Measurements from ENCODE around the gene SLC8A2.

GRCh38 chr19:47446534-47447469 lies 24.9 kb downstream of the SLC8A2 start:
- TF ChIP-seq RAD21 (IDR thresholded peaks at IDR 0.05; ENCODE audit: low read depth) (no peak), FOXM1 (IDR thresholded peaks at IDR 0.05; ENCODE audit: borderline replicate concordance, low read depth) (no peak), CREB1 (IDR thresholded peaks at IDR 0.05; ENCODE audit: low read depth) (no peak), ZBTB7A (IDR thresholded peaks at IDR 0.05; ENCODE audit: low read depth) (no peak)
- TF ChIP-seq, protein P1, sequence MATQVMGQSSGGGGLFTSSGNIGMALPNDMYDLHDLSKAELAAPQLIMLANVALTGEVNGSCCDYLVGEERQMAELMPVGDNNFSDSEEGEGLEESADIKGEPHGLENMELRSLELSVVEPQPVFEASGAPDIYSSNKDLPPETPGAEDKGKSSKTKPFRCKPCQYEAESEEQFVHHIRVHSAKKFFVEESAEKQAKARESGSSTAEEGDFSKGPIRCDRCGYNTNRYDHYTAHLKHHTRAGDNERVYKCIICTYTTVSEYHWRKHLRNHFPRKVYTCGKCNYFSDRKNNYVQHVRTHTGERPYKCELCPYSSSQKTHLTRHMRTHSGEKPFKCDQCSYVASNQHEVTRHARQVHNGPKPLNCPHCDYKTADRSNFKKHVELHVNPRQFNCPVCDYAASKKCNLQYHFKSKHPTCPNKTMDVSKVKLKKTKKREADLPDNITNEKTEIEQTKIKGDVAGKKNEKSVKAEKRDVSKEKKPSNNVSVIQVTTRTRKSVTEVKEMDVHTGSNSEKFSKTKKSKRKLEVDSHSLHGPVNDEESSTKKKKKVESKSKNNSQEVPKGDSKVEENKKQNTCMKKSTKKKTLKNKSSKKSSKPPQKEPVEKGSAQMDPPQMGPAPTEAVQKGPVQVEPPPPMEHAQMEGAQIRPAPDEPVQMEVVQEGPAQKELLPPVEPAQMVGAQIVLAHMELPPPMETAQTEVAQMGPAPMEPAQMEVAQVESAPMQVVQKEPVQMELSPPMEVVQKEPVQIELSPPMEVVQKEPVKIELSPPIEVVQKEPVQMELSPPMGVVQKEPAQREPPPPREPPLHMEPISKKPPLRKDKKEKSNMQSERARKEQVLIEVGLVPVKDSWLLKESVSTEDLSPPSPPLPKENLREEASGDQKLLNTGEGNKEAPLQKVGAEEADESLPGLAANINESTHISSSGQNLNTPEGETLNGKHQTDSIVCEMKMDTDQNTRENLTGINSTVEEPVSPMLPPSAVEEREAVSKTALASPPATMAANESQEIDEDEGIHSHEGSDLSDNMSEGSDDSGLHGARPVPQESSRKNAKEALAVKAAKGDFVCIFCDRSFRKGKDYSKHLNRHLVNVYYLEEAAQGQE (IDR thresholded peaks at IDR 0.05; ENCODE audit: low read depth) = no peak

Measured in Ishikawa (cell line).